ENCODE data around the gene SERAC1.

The SERAC1 gene

GRCh38 chr6:158073776-158074175 is 94.3 kb downstream of the SERAC1 start:
- DNase-seq: no peak

GRCh38 chr6:158072083-158072721 is 95.9 kb downstream of the SERAC1 start:
- DNase-seq: peak; percentile 77

GRCh38 chr6:158071121-158072082 is 96.7 kb downstream of the SERAC1 start:
- no peak for DNase-seq

- DNase-seq: no peak
Measured at GRCh38 chr6:158070513-158070912, 97.5 kb downstream of the SERAC1 start.

GRCh38 chr6:158069800-158070195 is 98.3 kb downstream of the SERAC1 start:
- DNase-seq: no peak

GRCh38 chr6:158068893-158069799 is 98.9 kb downstream of the SERAC1 start:
- no peak for DNase-seq

- DNase-seq: no peak
Measured at GRCh38 chr6:158068156-158068892, 99.7 kb downstream of the SERAC1 start.

GRCh38 chr6:158067436-158068015 is 100.5 kb downstream of the SERAC1 start:
- DNase-seq: no peak

- no peak for DNase-seq
Measured at GRCh38 chr6:158066136-158066781, 101.8 kb downstream of the SERAC1 start.

- no peak for DNase-seq
Measured at GRCh38 chr6:158064725-158065251, 103.3 kb downstream of the SERAC1 start.

GRCh38 chr6:158063736-158064135 is 104.3 kb downstream of the SERAC1 start:
- no peak for DNase-seq

GRCh38 chr6:158061709-158062461 is 106.2 kb downstream of the SERAC1 start:
- no peak for DNase-seq

GRCh38 chr6:158061361-158061708 is 106.7 kb downstream of the SERAC1 start:
- no peak for DNase-seq

- no peak for DNase-seq
Measured at GRCh38 chr6:158060455-158061360, 107.4 kb downstream of the SERAC1 start.

All from retina (tissue), 1 donor.